D721Med (cell line): ENCODE measurements around the gene ENAH.
A peak's percentile ranks its signal among the peaks of the same experiment; 100 is the strongest.

Source experiments
- DNase-seq: peaks from one replicate; pipeline ENCODE4 v3.0.0; 2011; ENCODE audit warnings: low spot score; ENCODE audit not compliant: insufficient read length
- FAIRE-seq: peaks from 2 replicates; lab custom pipeline; 2011; peaks lifted over from hg19 to GRCh38; lab: Jason Lieb, UNC
- TF ChIP-seq, protein P1 (sequence below): IDR thresholded peaks from 2 replicates; pipeline ENCODE4 v1.5.1; 2012; ENCODE audit warnings: mild to moderate bottlenecking, control low read depth; ENCODE audit not compliant: insufficient read depth; ENCODE audit errors: missing control alignments

ENAH gene

DNA sequence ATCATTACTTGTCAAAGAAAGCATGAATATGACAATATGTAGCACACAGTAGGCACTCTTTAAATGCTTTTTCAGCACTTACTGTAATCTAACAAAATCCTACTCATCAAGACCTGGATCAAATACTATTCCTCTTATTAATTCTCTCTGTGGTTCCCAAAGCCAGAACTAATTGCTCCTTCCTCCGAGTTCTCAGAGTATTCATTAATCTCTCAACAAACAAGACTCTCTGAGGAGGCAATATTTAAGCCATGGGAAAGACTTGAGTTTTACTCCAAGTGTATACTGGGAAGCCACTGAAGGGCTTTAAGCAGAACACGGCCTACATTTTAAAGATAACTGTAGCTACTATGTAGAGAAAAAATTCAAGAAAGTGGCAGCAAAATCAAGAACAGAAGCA is 79.7 kb downstream of the ENAH start:
- no peak for DNase-seq
- TF ChIP-seq, protein P1, sequence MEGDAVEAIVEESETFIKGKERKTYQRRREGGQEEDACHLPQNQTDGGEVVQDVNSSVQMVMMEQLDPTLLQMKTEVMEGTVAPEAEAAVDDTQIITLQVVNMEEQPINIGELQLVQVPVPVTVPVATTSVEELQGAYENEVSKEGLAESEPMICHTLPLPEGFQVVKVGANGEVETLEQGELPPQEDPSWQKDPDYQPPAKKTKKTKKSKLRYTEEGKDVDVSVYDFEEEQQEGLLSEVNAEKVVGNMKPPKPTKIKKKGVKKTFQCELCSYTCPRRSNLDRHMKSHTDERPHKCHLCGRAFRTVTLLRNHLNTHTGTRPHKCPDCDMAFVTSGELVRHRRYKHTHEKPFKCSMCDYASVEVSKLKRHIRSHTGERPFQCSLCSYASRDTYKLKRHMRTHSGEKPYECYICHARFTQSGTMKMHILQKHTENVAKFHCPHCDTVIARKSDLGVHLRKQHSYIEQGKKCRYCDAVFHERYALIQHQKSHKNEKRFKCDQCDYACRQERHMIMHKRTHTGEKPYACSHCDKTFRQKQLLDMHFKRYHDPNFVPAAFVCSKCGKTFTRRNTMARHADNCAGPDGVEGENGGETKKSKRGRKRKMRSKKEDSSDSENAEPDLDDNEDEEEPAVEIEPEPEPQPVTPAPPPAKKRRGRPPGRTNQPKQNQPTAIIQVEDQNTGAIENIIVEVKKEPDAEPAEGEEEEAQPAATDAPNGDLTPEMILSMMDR, result no peak
- peak; percentile 97 for FAIRE-seq

DNA sequence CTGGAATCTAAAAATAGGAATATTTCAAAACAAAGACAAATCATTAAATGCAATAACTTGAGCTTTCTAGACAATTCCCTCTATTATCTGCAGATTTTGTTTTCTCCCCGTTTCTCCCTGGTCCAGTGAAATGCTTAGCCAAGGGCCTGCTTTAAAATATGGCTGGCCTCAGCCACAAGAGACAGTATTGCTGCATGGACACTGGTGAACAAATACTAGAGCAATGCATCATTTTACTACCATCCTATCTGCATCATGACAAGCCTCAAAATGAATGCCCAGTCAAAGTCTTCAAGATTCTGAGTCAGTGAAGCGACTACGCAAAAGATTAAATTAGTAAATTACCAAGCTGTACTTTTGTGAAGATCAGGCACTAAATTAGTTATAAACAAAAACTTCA is 80.5 kb downstream of the ENAH start:
- TF ChIP-seq, protein P1, result no peak
- FAIRE-seq (peak; percentile 69), DNase-seq (no peak)

DNA sequence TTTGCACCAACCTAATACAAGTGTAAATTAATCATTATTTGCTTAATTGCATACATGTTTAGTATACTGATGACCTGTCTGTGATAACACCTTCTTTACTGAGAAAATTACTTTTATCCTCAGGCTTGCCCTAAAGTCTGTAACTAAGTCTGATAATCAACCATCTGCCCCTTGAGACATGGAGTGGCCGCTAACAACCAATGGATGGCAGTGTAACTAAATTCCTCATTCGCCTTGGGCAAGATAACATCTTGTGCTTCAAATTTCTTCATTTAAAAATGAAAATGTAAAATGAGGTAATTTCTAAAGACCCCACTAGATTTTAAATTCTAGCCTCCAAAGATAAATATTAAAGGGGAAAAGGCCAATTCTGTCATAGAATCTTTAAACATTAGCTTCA is 85.1 kb downstream of the ENAH start:
- DNase-seq, result no peak
- TF ChIP-seq, protein P1, result peak; percentile 69
- peak; percentile 99 for FAIRE-seq

DNA sequence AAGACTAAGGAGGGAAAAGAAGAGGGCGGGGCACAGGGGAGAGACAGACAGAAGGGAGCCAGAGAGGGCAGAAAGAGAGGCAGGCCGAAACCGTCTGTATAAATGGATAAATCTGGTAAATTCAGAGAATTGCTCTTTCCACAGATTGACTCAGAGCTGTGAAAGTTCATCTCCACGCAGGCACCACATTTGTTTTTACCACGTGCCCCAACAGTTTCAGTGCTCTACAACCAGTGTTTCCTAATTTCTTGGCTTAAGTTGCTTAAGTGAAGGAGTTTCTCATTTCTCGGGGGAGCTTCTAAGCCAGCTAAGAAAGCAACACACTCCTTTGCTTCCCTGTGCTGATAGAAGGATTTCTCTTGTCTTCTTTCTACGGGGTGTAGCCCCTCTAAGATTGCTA is 87.1 kb downstream of the ENAH start:
- FAIRE-seq (no peak), DNase-seq (no peak)
- TF ChIP-seq, protein P1, result no peak

DNA sequence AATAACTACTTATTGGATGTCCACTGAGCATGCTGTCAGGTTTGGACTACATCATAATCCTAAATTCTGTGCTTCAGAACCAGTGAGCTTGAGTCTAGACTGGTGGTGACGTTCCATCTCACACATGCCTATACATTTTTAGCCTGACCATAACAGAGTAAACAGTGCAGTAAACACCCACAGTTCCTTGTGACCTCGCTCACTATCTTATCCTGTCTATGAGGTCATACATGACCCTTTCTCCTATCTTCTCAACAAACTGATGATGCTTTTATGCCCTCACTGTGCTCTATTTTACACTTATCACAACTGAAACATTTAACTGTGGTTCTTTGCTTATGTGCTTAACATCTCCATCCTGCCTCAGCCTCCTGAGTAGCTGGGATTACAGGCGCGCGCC is 91.2 kb downstream of the ENAH start:
- FAIRE-seq (peak; percentile 66), DNase-seq (no peak)
- TF ChIP-seq, protein P1, result no peak

DNA sequence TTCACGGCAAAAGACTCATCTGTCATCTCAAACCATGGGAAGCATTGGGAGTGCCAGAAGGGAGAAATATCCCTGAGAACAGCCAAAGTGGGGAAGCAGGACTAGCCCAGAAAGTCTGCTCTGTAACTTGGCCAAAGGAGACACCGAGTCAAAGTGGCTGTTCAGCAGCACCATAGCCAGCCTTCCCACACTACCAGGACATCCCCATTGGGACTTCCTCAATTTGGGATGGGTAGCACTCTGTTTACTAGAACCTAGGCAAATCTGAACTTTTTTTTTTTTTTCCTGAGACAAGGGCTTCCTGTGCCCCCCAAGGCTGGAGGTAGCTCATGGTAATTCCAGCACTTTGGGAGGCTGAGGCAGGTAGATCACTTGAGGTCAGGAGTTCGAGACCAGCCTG is 93.0 kb downstream of the ENAH start:
- DNase-seq (no peak), FAIRE-seq (no peak)
- TF ChIP-seq, protein P1, result no peak

DNA sequence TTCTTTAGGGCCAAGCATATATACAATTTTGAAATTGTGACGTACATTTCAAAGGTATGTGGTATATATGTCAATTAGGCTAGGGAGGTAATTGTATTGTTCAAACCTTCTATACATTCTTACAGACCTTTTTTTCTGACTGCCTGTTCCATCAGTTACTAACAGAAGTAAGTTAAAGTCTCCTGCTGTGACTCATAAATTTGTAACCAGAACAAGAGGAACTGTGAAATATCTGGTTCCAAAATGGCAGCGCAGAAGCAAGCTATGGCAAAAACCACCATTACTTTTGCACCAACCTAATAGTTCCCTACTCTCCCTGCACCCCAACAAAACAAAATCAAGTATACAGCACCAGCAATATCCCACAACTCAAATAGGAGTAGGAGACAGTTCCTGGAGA is 93.6 kb downstream of the ENAH start:
- TF ChIP-seq, protein P1, result no peak
- DNase-seq (no peak), FAIRE-seq (no peak)
